ENCODE measurements around the gene ZNF219. TPM values are rescaled to one million over a fixed set of nuclear protein-coding genes. Genes with fewer than 3 reads are reported as not detected.
A peak's percentile ranks its signal among the peaks of the same experiment; 100 is the strongest.

The ZNF219 gene
- total and polyA plus RNA-seq, 12 donors: 14.3 to 169 (median 104) TPM

DNA sequence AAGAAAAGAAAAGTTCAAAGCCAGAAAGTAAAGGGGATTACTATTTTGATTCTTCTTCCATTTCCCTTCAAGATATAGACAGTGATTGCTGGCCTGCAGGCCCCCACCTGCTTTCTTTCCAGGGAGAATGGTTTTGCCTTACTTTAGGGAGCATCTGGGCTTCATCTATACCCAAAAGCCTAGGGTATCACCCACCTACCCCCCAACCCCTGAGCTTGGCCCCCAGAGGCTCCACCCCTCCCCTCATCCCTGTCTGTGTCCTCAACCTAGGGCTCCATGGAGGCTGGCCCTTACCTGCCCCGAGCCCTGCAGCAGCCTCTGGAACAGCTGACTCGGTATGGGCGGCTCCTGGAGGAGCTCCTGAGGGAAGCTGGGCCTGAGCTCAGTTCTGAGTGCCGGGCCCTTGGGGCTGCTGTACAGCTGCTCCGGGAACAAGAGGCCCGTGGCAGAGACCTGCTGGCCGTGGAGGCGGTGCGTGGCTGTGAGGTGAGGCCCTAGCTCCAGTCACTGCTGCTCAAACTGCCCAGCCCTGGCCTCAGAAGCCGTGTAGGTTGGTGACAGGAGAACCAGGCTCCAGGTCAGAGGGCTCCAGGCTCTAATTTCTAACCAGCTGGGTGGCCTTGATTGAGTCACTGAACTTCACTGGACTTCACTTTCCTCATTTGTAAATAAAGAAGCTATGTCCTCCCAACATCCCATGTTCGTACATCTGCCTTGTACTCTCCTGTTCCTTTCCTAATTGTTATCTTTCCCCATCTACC is 14.7 kb downstream of the ZNF219 start:
- Histone ChIP-seq H3K36me3 (replicated peaks in 1 of 2) (peaks cover 0 to 93% of the 10 kb centered on the region in 2 donors), H3K4me3 (no peak overlapping the region), H3K9me3 (replicated peaks in 1 of 3) (no peaks in the 10 kb centered on the region), H3K27ac (peak overlapping the region in 4 of 5 donors; percentile 24 to 71 (median 64)), H3K27me3 (no peaks in the 10 kb centered on the region), H3K4me1 (replicated peaks in 1 of 2) (peaks cover 0 to 7% of the 10 kb centered on the region in 2 donors)
- TF ChIP-seq CTCF (IDR thresholded peaks at IDR 0.05) (no peak), POLR2A (IDR thresholded peaks at IDR 0.05) (no peak)
- WGBS, 4 donors: 52 to 70% (median 63%) methylated on average over 2 to 11 of the region's 11 CpGs
- intact Hi-C loops (cut with DNase I): no loop called here
- peak in 2 of 7 donors; percentile 57 to 59 for DNase-seq

- TF ChIP-seq CTCF (IDR thresholded peaks at IDR 0.05) (no peak), POLR2A (IDR thresholded peaks at IDR 0.05) (no peak)
- Histone ChIP-seq H3K4me1 (replicated peaks in 1 of 2) (peaks cover 0 to 12% of the 10 kb centered on the region in 2 donors), H3K27ac (peak overlapping the region in 3 of 5 donors; percentile 20 to 52 (median 31)), H3K4me3 (no peak overlapping the region), H3K27me3 (no peaks in the 10 kb centered on the region), H3K36me3 (replicated peaks in 1 of 2) (peaks cover 0 to 95% of the 10 kb centered on the region in 2 donors), H3K9me3 (replicated peaks in 1 of 3) (no peaks in the 10 kb centered on the region)
- DNase-seq: no peak
- 85 to 95% (median 88%) methylated on average over 8 to 30 of the region's 30 CpGs for WGBS, 4 donors
- intact Hi-C loops (cut with DNase I): no loop called here
Observed at GRCh38 chr14:21081521-21082142, 16.8 kb downstream of the ZNF219 start.

DNA sequence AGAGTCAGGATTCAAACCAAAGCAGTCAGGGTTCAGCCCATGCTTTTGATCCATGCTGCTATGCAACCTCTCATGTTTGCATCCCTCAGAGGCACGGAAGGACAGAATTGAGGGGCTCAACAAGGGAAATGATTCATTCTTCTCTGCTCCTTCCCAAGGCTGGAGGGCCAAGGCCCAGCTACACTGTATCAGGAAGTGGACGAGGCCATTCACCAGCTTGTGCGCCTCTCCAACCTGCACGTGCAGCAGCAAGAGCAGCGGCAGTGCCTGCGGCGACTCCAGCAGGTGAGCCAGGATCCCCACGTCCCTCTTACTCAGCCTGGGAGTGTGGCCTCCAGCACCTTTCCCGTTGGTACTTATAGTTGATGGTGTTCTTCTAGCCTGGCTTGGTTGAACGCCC is 19.7 kb downstream of the ZNF219 start:
- Histone ChIP-seq H3K27ac (peak overlapping the region in 2 of 5 donors; percentile 21 to 50), H3K9me3 (replicated peaks in 1 of 3) (no peaks in the 10 kb centered on the region), H3K27me3 (no peaks in the 10 kb centered on the region), H3K4me3 (no peak overlapping the region), H3K36me3 (replicated peaks in 1 of 2) (peaks cover 0 to 97% of the 10 kb centered on the region in 2 donors), H3K4me1 (replicated peaks in 1 of 2) (peaks cover 0 to 9% of the 10 kb centered on the region in 2 donors)
- TF ChIP-seq CTCF (IDR thresholded peaks at IDR 0.05) (no peak), POLR2A (IDR thresholded peaks at IDR 0.05) (no peak)
- 41 to 63% (median 50%) methylated on average over 9 to 10 of the region's 10 CpGs for WGBS, 4 donors
- intact Hi-C loops (cut with DNase I): no loop called here
- DNase-seq: peak in 2 of 7 donors; percentile 46 to 49

- no peak for TF ChIP-seq CTCF (IDR thresholded peaks at IDR 0.05)
- no peak for TF ChIP-seq POLR2A (IDR thresholded peaks at IDR 0.05)
- no peaks in the 10 kb centered on the region for H3K9me3 ChIP-seq (replicated peaks in 1 of 3)
- no peak overlapping the region for H3K4me3 ChIP-seq
- no peaks in the 10 kb centered on the region for H3K27me3 ChIP-seq
- intact Hi-C loops (cut with DNase I): no loop called here
- peaks cover 0 to 5% of the 10 kb centered on the region in 2 donors for H3K4me1 ChIP-seq (replicated peaks in 1 of 2)
- H3K27ac ChIP-seq: peak overlapping the region in 1 of 5 donors; percentile 50
- H3K36me3 ChIP-seq (replicated peaks in 1 of 2): peaks cover 0 to 97% of the 10 kb centered on the region in 2 donors
- no peak for DNase-seq
- 76 to 100% (median 78%) methylated on average over 3 to 5 of the region's 5 CpGs for WGBS, 4 donors
Observed at GRCh38 chr14:21078287-21078686, 20.2 kb downstream of the ZNF219 start.
